ENCODE data around the gene METTL18. TPM values are rescaled to one million over a fixed set of nuclear protein-coding genes. Genes with fewer than 3 reads are reported as not detected.
"Not testable (repeated sequence)": the region's sequence is repeated elsewhere in the genome, so short reads cannot be mapped to it uniquely, and the experiment has no call there.

Gene METTL18
- polyA plus RNA-seq, 1 donor (not counting 4 experiments of a cell fraction or from before 2014, with no cell fraction given): 6.6 TPM

DNA sequence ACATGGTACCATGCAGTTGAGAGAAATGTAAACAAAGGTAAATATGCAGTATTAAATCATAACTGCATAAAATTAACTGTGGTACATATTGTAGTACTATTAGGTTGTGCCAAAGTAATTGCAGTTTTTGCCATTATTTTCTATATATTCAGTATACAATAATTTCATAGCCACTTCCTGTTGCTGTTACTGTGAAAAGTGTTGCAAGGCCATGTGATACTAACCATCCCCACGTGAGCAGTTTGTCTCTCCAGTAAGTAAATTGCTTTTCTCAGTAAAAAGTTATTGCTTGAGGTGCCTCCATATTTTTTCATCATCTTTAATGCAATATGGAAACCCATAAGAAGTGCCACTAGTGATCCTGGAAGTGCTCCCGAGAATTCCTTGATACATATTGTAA, 19.6 kb upstream of the METTL18 start:
- no peak overlapping the region for H2AFZ ChIP-seq (ENCODE audit: control insufficient read depth, low read length)
- no peak overlapping the region for H3K27ac ChIP-seq (ENCODE audit: control insufficient read depth, insufficient read depth, low read length)
- no peaks in the 10 kb centered on the region for H3K9me3 ChIP-seq (ENCODE audit: control insufficient read depth, low read depth, low read length)
- no peaks in the 10 kb centered on the region for H3K27me3 ChIP-seq (ENCODE audit: control insufficient read depth, extremely low read depth, insufficient read depth, low read length)
- H3K4me3 ChIP-seq (ENCODE audit: control insufficient read depth in 2 of 3, extremely low read depth in 1 of 3, insufficient read depth in 2 of 3, low read depth in 1 of 3, low read length in 3 of 3): no peak overlapping the region
- no peaks in the 10 kb centered on the region for H3K79me2 ChIP-seq (ENCODE audit: control insufficient read depth, insufficient read depth, low read length)
- no peak overlapping the region for H3K9ac ChIP-seq (ENCODE audit: control insufficient read depth, extremely low read depth, insufficient read depth, low read length)
- no peak overlapping the region for H3K4me2 ChIP-seq (ENCODE audit: control insufficient read depth, extremely low read depth, insufficient read depth, low read depth, low read length)
- FAIRE-seq (no peak), DNase-seq (ENCODE audit: low read depth, low spot score) (no peak)
- TF ChIP-seq EZH2 (IDR thresholded peaks at IDR 0.05; ENCODE audit: low read length): no peak
- TF ChIP-seq, protein P1, sequence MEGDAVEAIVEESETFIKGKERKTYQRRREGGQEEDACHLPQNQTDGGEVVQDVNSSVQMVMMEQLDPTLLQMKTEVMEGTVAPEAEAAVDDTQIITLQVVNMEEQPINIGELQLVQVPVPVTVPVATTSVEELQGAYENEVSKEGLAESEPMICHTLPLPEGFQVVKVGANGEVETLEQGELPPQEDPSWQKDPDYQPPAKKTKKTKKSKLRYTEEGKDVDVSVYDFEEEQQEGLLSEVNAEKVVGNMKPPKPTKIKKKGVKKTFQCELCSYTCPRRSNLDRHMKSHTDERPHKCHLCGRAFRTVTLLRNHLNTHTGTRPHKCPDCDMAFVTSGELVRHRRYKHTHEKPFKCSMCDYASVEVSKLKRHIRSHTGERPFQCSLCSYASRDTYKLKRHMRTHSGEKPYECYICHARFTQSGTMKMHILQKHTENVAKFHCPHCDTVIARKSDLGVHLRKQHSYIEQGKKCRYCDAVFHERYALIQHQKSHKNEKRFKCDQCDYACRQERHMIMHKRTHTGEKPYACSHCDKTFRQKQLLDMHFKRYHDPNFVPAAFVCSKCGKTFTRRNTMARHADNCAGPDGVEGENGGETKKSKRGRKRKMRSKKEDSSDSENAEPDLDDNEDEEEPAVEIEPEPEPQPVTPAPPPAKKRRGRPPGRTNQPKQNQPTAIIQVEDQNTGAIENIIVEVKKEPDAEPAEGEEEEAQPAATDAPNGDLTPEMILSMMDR (optimal IDR thresholded peaks at IDR 0.05 in 1 of 3, IDR thresholded peaks at IDR 0.05 in 1 of 3, conservative IDR thresholded peaks at IDR 0.05 in 1 of 3; ENCODE audit: extremely low read depth in 1 of 3, insufficient read depth in 2 of 3, low read length in 3 of 3): no peak
- H3K36me3 ChIP-seq (ENCODE audit: control insufficient read depth in 2 of 2, extremely low read depth in 1 of 2, insufficient read depth in 2 of 2, low read length in 2 of 2): no peaks in the 10 kb centered on the region
- no peaks in the 10 kb centered on the region for H4K20me1 ChIP-seq (ENCODE audit: control insufficient read depth, extremely low read depth, insufficient read depth, low read length)
- dilution Hi-C loops (cut with MboI; ENCODE audit: extremely low pct_ligation_motif_present, low sequenced_read_pairs): no loop called here
- no peaks in the 10 kb centered on the region for H3K4me1 ChIP-seq (ENCODE audit: control insufficient read depth, extremely low read depth, insufficient read depth, low read length)
- no peaks in the 10 kb centered on the region for H3K9me1 ChIP-seq (ENCODE audit: control insufficient read depth, extremely low read depth, insufficient read depth, low read length)

DNA sequence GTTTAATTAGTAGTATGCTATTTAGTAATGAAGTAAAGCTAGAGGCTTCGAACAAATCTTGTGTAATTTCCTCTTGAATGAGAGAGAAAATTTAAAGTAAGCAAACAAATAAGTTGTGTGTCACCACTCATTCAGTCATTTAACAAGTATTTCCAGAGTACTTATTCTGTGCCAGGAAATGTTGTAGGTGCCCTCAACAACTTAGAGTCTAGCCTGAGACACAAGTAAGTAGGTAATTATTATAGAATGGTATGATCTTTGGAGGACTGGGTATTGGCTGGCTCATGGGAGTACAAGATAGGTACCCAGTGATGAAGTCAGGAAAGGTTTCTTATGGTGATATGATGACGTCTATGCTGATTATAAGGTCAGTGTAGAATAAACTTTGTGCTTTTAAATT, 17.4 kb upstream of the METTL18 start:
- no peaks in the 10 kb centered on the region for H3K79me2 ChIP-seq (ENCODE audit: control insufficient read depth, insufficient read depth, low read length)
- H3K9me1 ChIP-seq (ENCODE audit: control insufficient read depth, extremely low read depth, insufficient read depth, low read length): no peaks in the 10 kb centered on the region
- H3K4me1 ChIP-seq (ENCODE audit: control insufficient read depth, extremely low read depth, insufficient read depth, low read length): no peaks in the 10 kb centered on the region
- no peak overlapping the region for H3K4me2 ChIP-seq (ENCODE audit: control insufficient read depth, extremely low read depth, insufficient read depth, low read depth, low read length)
- no peaks in the 10 kb centered on the region for H4K20me1 ChIP-seq (ENCODE audit: control insufficient read depth, extremely low read depth, insufficient read depth, low read length)
- no peaks in the 10 kb centered on the region for H3K36me3 ChIP-seq (ENCODE audit: control insufficient read depth in 2 of 2, extremely low read depth in 1 of 2, insufficient read depth in 2 of 2, low read length in 2 of 2)
- no peak overlapping the region for H3K27ac ChIP-seq (ENCODE audit: control insufficient read depth, insufficient read depth, low read length)
- dilution Hi-C loops (cut with MboI; ENCODE audit: extremely low pct_ligation_motif_present, low sequenced_read_pairs): no loop called here
- no peaks in the 10 kb centered on the region for H3K9me3 ChIP-seq (ENCODE audit: control insufficient read depth, low read depth, low read length)
- H3K27me3 ChIP-seq (ENCODE audit: control insufficient read depth, extremely low read depth, insufficient read depth, low read length): no peaks in the 10 kb centered on the region
- H3K4me3 ChIP-seq (ENCODE audit: control insufficient read depth in 2 of 3, extremely low read depth in 1 of 3, insufficient read depth in 2 of 3, low read depth in 1 of 3, low read length in 3 of 3): no peak overlapping the region
- TF ChIP-seq, protein P1 (optimal IDR thresholded peaks at IDR 0.05 in 1 of 3, IDR thresholded peaks at IDR 0.05 in 1 of 3, conservative IDR thresholded peaks at IDR 0.05 in 1 of 3; ENCODE audit: extremely low read depth in 1 of 3, insufficient read depth in 2 of 3, low read length in 3 of 3): no peak
- TF ChIP-seq EZH2 (IDR thresholded peaks at IDR 0.05; ENCODE audit: low read length): no peak
- no peak for FAIRE-seq
- no peak overlapping the region for H3K9ac ChIP-seq (ENCODE audit: control insufficient read depth, extremely low read depth, insufficient read depth, low read length)
- DNase-seq (ENCODE audit: low read depth, low spot score): no peak
- H2AFZ ChIP-seq (ENCODE audit: control insufficient read depth, low read length): no peak overlapping the region

DNA sequence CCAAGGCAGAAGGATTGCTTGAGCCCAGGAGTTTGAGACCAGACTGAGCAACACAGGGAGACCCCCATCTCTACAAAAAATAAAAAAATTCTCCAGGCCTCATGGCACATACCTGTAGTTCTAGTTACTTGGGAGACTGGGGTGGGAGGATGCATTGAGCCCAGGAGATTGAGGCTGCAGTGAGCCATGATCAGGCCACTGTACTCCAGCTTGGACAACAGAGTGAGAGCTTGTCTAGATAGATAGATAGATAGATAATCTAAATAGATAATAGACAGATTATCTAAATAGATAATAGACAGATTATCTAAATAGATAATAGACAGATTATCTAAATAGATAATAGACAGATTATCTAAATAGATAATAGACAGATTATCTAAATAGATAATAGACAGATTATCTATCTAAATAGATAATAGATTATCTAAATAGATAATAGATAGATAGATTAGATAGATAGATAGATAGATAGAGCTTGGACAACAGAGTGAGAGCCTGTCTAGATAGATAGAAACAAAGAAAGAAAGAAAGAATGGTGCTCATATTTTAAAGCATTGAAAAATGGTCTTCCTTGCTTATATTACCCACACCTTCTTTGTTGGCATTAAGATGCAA, 16.8 kb upstream of the METTL18 start:
- dilution Hi-C loops (cut with MboI; ENCODE audit: extremely low pct_ligation_motif_present, low sequenced_read_pairs); H3K4me3 ChIP-seq (ENCODE audit: control insufficient read depth in 2 of 3, extremely low read depth in 1 of 3, insufficient read depth in 2 of 3, low read depth in 1 of 3, low read length in 3 of 3); H2AFZ ChIP-seq (ENCODE audit: control insufficient read depth, low read length): not testable (repeated sequence)

More for the DNA sequence above, 16.8 kb upstream of the METTL18 start:
- not testable (repeated sequence) for FAIRE-seq; H4K20me1 ChIP-seq (ENCODE audit: control insufficient read depth, extremely low read depth, insufficient read depth, low read length); H3K4me1 ChIP-seq (ENCODE audit: control insufficient read depth, extremely low read depth, insufficient read depth, low read length); H3K36me3 ChIP-seq (ENCODE audit: control insufficient read depth in 2 of 2, extremely low read depth in 1 of 2, insufficient read depth in 2 of 2, low read length in 2 of 2); H3K4me2 ChIP-seq (ENCODE audit: control insufficient read depth, extremely low read depth, insufficient read depth, low read depth, low read length); H3K9me1 ChIP-seq (ENCODE audit: control insufficient read depth, extremely low read depth, insufficient read depth, low read length); H3K27me3 ChIP-seq (ENCODE audit: control insufficient read depth, extremely low read depth, insufficient read depth, low read length); H3K9me3 ChIP-seq (ENCODE audit: control insufficient read depth, low read depth, low read length); DNase-seq (ENCODE audit: low read depth, low spot score); H3K9ac ChIP-seq (ENCODE audit: control insufficient read depth, extremely low read depth, insufficient read depth, low read length); H3K27ac ChIP-seq (ENCODE audit: control insufficient read depth, insufficient read depth, low read length); H3K79me2 ChIP-seq (ENCODE audit: control insufficient read depth, insufficient read depth, low read length)

All from keratinocyte (primary cell).